SK-N-SH (cell line): ENCODE data around the gene TMEM178A.

Experiments used
- EP300 ChIP-seq, 2 experiments: IDR thresholded peaks; 2 replicates each; pipeline versions ENCODE4 v1.4.0 to v1.6.1; 2012; ENCODE audit warnings: borderline replicate concordance in 1 of 2, low read depth in 1 of 2, low read length in 1 of 2
- MXI1 ChIP-seq: IDR thresholded peaks from 2 replicates; pipeline ENCODE4 v1.6.1; 2012; ENCODE audit warnings: mild to moderate bottlenecking, low read depth, low read length, improper control_type of control experiment
- NFIC ChIP-seq: IDR thresholded peaks from 2 replicates; pipeline ENCODE4 v1.4.0; 2012; ENCODE audit warnings: borderline replicate concordance
- POLR2AphosphoS5 ChIP-seq: IDR thresholded peaks from 2 replicates; pipeline ENCODE4 v1.6.1; 2012; ENCODE audit warnings: low read depth, low read length
- RAD21 ChIP-seq: IDR thresholded peaks from 2 replicates; pipeline ENCODE4 v1.6.1; 2012; ENCODE audit warnings: mild to moderate bottlenecking, low read length
- RCOR1 ChIP-seq: fragments of 150-350 bp; IDR thresholded peaks from 2 replicates; pipeline ENCODE4 v1.6.1; 2017; ENCODE audit warnings: antibody characterized with exemption, low read length
- RXRA ChIP-seq: IDR thresholded peaks from 2 replicates; pipeline ENCODE4 v1.4.0; 2012; ENCODE audit warnings: low read depth, mild to moderate bottlenecking, borderline replicate concordance
- SIN3A ChIP-seq: IDR thresholded peaks from 2 replicates; pipeline ENCODE4 v1.6.1; 2012; ENCODE audit warnings: low read depth, mild to moderate bottlenecking, low read length, moderate library complexity, borderline replicate concordance
- TAF1 ChIP-seq: IDR thresholded peaks from 2 replicates; pipeline ENCODE4 v1.6.1; 2012; ENCODE audit warnings: low read depth, mild to moderate bottlenecking, low read length, moderate library complexity, borderline replicate concordance
- TEAD4 ChIP-seq: IDR thresholded peaks from 2 replicates; pipeline ENCODE4 v1.4.0; 2012; ENCODE audit warnings: mild to moderate bottlenecking, borderline replicate concordance; ENCODE audit not compliant: insufficient read depth
- TF ChIP-seq, protein P1 (sequence below): fragments of 200-600 bp; sonication (generic); IDR thresholded peaks from 2 replicates; pipeline ENCODE4 v1.6.1; 2017; ENCODE audit warnings: antibody characterized with exemption, mild to moderate bottlenecking, moderate library complexity
- TF ChIP-seq, protein P2 (sequence below): IDR thresholded peaks from 2 replicates; pipeline ENCODE4 v1.4.0; 2012; ENCODE audit warnings: low read depth, borderline replicate concordance
- TF ChIP-seq, protein P3 (sequence below): fragments of 150-350 bp; IDR thresholded peaks from 2 replicates; pipeline ENCODE4 v1.6.1; 2017; ENCODE audit warnings: antibody characterized with exemption, low read length, low read depth, borderline replicate concordance

DNA sequence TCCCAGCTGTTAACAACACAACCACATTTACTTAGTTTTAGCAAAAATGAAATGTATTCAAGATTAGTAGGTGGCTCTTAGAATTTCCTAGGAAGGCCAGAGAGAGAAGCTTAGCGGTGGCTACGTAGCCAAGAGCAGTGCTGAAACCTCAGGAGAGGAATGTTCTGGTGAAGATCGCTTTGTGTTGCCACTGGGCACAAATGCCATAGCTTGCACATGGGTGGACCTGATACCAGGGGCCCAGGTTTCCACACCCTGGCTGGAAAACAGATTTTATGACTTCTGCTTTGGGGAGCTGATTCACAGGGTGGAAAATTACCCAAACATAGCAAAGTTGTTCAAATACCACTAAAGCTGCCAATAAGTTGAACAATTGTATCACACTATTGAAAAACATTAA is 69.9 kb downstream of the TMEM178A start:
- TF ChIP-seq, protein P1, sequence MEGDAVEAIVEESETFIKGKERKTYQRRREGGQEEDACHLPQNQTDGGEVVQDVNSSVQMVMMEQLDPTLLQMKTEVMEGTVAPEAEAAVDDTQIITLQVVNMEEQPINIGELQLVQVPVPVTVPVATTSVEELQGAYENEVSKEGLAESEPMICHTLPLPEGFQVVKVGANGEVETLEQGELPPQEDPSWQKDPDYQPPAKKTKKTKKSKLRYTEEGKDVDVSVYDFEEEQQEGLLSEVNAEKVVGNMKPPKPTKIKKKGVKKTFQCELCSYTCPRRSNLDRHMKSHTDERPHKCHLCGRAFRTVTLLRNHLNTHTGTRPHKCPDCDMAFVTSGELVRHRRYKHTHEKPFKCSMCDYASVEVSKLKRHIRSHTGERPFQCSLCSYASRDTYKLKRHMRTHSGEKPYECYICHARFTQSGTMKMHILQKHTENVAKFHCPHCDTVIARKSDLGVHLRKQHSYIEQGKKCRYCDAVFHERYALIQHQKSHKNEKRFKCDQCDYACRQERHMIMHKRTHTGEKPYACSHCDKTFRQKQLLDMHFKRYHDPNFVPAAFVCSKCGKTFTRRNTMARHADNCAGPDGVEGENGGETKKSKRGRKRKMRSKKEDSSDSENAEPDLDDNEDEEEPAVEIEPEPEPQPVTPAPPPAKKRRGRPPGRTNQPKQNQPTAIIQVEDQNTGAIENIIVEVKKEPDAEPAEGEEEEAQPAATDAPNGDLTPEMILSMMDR = no peak
- no peak for TF ChIP-seq POLR2AphosphoS5
- TF ChIP-seq MXI1 = no peak
- no peak for TF ChIP-seq RAD21
- no peak for TF ChIP-seq RCOR1
- TF ChIP-seq EP300 (IDR thresholded peaks at IDR 0.05; ENCODE audit: borderline replicate concordance in 1 of 2, low read depth in 1 of 2, low read length in 1 of 2) = no peak
- no peak for TF ChIP-seq TEAD4
- no peak for TF ChIP-seq NFIC
- no peak for TF ChIP-seq TAF1
- TF ChIP-seq, protein P2, sequence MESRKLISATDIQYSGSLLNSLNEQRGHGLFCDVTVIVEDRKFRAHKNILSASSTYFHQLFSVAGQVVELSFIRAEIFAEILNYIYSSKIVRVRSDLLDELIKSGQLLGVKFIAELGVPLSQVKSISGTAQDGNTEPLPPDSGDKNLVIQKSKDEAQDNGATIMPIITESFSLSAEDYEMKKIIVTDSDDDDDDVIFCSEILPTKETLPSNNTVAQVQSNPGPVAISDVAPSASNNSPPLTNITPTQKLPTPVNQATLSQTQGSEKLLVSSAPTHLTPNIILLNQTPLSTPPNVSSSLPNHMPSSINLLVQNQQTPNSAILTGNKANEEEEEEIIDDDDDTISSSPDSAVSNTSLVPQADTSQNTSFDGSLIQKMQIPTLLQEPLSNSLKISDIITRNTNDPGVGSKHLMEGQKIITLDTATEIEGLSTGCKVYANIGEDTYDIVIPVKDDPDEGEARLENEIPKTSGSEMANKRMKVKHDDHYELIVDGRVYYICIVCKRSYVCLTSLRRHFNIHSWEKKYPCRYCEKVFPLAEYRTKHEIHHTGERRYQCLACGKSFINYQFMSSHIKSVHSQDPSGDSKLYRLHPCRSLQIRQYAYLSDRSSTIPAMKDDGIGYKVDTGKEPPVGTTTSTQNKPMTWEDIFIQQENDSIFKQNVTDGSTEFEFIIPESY = no peak
- TF ChIP-seq SIN3A = no peak
- no peak for TF ChIP-seq RXRA
- TF ChIP-seq, protein P3, sequence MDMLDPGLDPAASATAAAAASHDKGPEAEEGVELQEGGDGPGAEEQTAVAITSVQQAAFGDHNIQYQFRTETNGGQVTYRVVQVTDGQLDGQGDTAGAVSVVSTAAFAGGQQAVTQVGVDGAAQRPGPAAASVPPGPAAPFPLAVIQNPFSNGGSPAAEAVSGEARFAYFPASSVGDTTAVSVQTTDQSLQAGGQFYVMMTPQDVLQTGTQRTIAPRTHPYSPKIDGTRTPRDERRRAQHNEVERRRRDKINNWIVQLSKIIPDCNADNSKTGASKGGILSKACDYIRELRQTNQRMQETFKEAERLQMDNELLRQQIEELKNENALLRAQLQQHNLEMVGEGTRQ = no peak
